ENCODE results near the gene SMAD9. TPM values are rescaled to one million over a fixed set of nuclear protein-coding genes. Genes with fewer than 3 reads are reported as not detected.

SMAD9 gene
- total and polyA plus RNA-seq, 2 of the 8 experiments (the other 6 are each of a cell fraction or from before 2014, with no cell fraction given): 0.45 to 1.0 TPM

- TF ChIP-seq CHD7 (IDR thresholded peaks at IDR 0.05; ENCODE audit: insufficient replicate concordance, low read length): no peak
These were observed 44.6 kb downstream of the SMAD9 start (continued) for GRCh38 chr13:36875431-36875830.
